ENCODE measurements around the gene ANKRD44.

ANKRD44 gene

GRCh38 chr2:196971574-196972279, 338.9 kb downstream of the ANKRD44 start:
- no peak for DNase-seq

GRCh38 chr2:196970099-196970498, 340.5 kb downstream of the ANKRD44 start:
- DNase-seq: no peak

GRCh38 chr2:196968516-196968915, 342.1 kb downstream of the ANKRD44 start:
- no peak for DNase-seq

GRCh38 chr2:196967775-196968174, 342.8 kb downstream of the ANKRD44 start:
- no peak for DNase-seq

GRCh38 chr2:196967116-196967515, 343.5 kb downstream of the ANKRD44 start:
- DNase-seq: no peak

- DNase-seq: no peak
Measured at GRCh38 chr2:196966061-196966460, 344.5 kb downstream of the ANKRD44 start.

GRCh38 chr2:196965651-196966050, 344.9 kb downstream of the ANKRD44 start:
- DNase-seq: no peak

GRCh38 chr2:196963961-196964360, 346.6 kb downstream of the ANKRD44 start:
- DNase-seq: no peak

- DNase-seq: no peak
Measured at GRCh38 chr2:196963043-196963442, 347.5 kb downstream of the ANKRD44 start.

GRCh38 chr2:196962325-196962724, 348.3 kb downstream of the ANKRD44 start:
- no peak for DNase-seq

GRCh38 chr2:196961889-196962288, 348.7 kb downstream of the ANKRD44 start:
- DNase-seq: no peak

GRCh38 chr2:196959734-196960338, 350.7 kb downstream of the ANKRD44 start:
- DNase-seq: no peak

- no peak for DNase-seq
Measured at GRCh38 chr2:196959281-196959680, 351.3 kb downstream of the ANKRD44 start.

- no peak for DNase-seq
Measured at GRCh38 chr2:196957881-196958525, 352.6 kb downstream of the ANKRD44 start.

- no peak for DNase-seq
Measured at GRCh38 chr2:196957442-196957841, 353.1 kb downstream of the ANKRD44 start.

GRCh38 chr2:196956069-196956468, 354.5 kb downstream of the ANKRD44 start:
- DNase-seq: no peak

GRCh38 chr2:196955036-196955435, 355.5 kb downstream of the ANKRD44 start:
- no peak for DNase-seq

GRCh38 chr2:196954001-196954400, 356.6 kb downstream of the ANKRD44 start:
- no peak for DNase-seq

- no peak for DNase-seq
Measured at GRCh38 chr2:196952936-196953335, 357.6 kb downstream of the ANKRD44 start.

- no peak for DNase-seq
Measured at GRCh38 chr2:196951973-196952372, 358.6 kb downstream of the ANKRD44 start.

GRCh38 chr2:196949116-196949515, 361.5 kb downstream of the ANKRD44 start:
- DNase-seq: no peak

GRCh38 chr2:196944570-196944969, 366.0 kb downstream of the ANKRD44 start:
- DNase-seq: no peak

- DNase-seq: no peak
Measured at GRCh38 chr2:196941398-196942078, 369.0 kb downstream of the ANKRD44 start.

- DNase-seq: no peak
Measured at GRCh38 chr2:196939371-196939770, 371.2 kb downstream of the ANKRD44 start.
